ENCODE measurements around the gene DUSP3.
A peak's percentile ranks its signal among the peaks of the same experiment; 100 is the strongest.

DUSP3 gene

DNA sequence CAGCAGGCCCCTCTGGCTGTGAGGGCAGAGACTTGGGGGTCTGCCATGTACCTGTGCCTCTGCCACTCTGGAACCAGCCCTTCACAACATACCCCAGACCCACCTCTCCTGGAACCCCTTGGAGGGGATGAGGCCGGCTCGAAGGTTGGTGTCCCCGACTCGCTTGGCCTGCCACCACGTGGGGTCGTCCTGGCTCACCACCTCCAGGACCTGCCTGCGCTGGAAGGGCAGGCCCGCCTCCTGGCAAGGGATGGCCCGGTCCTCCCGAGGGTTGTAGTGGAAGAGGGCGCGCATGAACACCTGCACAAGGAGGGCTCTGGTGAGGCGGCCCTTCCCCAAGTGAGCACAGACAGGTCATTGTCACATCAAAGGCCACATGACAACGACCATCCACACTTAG is 42.0 kb upstream of the DUSP3 start:
- Histone ChIP-seq H3K4me3 (no peak overlapping the region), H3K27ac (no peak overlapping the region)
- TF ChIP-seq, protein P1, sequence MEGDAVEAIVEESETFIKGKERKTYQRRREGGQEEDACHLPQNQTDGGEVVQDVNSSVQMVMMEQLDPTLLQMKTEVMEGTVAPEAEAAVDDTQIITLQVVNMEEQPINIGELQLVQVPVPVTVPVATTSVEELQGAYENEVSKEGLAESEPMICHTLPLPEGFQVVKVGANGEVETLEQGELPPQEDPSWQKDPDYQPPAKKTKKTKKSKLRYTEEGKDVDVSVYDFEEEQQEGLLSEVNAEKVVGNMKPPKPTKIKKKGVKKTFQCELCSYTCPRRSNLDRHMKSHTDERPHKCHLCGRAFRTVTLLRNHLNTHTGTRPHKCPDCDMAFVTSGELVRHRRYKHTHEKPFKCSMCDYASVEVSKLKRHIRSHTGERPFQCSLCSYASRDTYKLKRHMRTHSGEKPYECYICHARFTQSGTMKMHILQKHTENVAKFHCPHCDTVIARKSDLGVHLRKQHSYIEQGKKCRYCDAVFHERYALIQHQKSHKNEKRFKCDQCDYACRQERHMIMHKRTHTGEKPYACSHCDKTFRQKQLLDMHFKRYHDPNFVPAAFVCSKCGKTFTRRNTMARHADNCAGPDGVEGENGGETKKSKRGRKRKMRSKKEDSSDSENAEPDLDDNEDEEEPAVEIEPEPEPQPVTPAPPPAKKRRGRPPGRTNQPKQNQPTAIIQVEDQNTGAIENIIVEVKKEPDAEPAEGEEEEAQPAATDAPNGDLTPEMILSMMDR (IDR thresholded peaks at IDR 0.05): no peak
- peak; percentile 61 for DNase-seq (ENCODE audit: low spot score)

DNA sequence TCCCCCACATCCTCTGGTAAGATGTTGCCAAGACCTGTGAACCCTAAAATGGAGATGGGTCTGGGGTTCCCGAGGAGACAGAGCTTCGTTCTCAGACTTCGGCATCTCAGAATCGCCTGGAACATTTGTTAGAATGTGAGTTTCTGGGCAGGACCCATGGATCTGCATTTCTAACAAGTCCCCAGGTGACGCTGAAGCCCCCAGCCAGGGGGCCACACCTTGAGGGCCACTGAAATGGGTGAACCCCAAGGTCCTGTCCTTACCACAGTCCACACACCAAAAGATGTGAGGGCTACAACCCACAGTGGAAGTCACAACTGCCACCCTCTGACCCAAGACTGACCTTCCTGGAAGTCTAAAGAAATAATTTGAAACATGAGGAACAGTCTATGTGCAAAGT is 40.2 kb upstream of the DUSP3 start:
- TF ChIP-seq, protein P1 (IDR thresholded peaks at IDR 0.05): no peak
- no peak overlapping the region for H3K27ac ChIP-seq
- H3K4me3 ChIP-seq: no peak overlapping the region
- DNase-seq (ENCODE audit: low spot score): peak; percentile 38

DNA sequence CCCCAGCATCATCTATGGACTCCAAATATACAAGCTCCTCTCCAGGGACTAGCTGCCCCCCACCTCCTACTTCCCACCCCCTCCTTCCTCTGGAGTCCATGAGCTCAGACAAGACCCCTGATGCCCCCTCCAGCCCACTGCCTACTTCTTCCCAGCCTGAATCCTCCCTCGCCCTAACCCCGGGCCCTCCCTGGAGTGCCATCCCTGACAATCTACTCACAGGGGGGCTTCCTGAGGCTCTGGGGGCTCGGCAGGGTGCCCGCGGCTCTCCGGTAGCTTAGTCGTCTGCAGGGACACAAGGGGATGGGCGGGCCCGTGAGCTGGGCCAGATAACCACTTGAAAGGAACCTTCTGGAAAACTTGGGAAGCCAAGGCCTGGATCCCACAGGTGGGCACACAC is 39.0 kb upstream of the DUSP3 start:
- TF ChIP-seq, protein P1 (IDR thresholded peaks at IDR 0.05): no peak
- DNase-seq (ENCODE audit: low spot score): peak; percentile 63
- no peak overlapping the region for H3K4me3 ChIP-seq
- H3K27ac ChIP-seq: no peak overlapping the region

DNA sequence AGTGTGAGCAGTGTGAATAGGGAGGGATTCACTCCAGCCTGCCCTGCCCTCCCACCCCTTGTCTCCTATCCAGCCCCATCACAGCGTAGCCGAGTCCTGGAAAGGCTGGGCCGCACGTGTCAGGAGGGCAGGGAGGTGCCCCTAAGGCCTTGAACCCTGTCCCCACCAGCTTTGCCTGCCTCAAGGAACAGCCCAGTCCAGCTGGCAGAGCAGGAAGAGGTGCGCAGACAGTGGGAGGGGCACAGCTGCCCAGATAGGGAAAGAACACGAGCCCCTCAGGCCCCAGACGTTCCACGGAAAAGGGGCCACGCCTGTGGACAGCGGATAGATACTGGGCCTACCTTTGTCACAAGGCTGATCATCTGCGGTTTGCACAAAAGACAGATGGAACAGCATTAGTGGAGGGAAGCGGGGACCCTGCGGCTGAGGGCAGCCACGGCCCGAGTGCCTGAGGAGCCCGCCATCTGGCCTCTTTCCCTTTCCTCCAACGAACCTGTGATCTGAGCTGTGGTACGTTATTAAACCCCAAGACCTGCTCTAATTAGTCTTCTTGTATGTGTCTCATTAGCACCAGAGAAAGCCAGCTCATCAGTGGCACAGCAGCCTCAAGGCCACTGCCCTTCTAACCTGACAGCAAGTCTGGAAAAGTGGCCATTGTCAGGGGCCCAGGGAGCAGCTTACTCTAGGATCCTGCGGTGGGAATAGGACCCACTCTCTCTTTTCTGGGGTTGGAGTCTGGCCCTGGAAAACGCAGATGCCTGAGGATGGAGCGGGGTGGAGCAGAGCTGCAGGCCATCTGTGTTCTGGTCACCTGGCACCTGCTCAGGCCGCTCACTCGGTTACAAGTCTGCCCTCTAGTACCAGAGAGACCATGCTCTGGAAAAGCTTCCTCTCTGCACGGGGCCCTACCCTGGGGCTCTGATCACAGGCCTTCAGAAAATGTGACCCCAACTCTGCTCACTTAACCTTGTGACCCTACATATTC is 37.9 kb upstream of the DUSP3 start:
- Histone ChIP-seq H3K27ac (no peak overlapping the region), H3K4me3 (no peak overlapping the region)
- TF ChIP-seq, protein P1 (IDR thresholded peaks at IDR 0.05): no peak
- peak; percentile 22 for DNase-seq (ENCODE audit: low spot score)

DNA sequence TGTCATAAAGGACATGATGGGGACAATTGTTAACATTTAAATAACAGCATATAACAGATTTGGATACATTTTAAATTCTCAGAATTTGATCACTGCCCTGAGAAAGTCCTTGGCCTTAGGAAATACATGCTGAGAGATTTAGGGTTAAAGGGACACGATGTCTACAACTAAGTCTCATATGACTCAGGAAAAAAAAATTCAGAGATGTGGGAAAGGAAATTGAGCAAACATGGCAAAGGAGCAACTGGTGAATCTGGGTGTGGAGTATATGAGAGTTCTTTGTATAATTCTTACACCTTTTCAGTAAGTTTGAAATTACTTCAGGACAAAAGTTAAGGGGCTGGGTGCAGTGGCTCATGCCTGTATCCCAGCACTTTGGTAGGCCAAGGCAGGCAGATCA is 35.9 kb upstream of the DUSP3 start:
- Histone ChIP-seq H3K4me3 (no peak overlapping the region), H3K27ac (no peak overlapping the region)
- no peak for DNase-seq (ENCODE audit: low spot score)
- TF ChIP-seq, protein P1 (IDR thresholded peaks at IDR 0.05): no peak

DNA sequence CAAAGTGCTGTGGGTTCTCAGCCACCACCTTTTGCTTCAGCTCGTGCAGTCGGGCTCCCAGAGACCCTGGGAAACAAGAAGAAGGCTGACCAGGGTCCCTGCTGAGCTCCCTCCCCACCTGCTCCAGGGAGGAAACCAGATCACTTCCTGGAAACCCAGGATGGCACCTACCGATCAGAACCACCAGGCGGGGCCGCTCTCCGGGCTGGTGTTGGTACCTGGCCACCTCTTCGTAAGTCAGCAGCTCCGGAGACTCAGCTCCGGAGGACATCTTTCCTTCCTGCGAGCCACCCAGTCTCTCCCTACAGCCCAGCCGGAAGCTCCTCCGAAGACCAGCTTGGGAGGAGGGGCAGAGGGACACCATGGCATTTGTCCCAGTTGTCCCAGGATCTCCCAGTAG is 35.2 kb upstream of the DUSP3 start:
- DNase-seq (ENCODE audit: low spot score): peak; percentile 43
- Histone ChIP-seq H3K4me3 (no peak overlapping the region), H3K27ac (no peak overlapping the region)
- TF ChIP-seq, protein P1 (IDR thresholded peaks at IDR 0.05): no peak

DNA sequence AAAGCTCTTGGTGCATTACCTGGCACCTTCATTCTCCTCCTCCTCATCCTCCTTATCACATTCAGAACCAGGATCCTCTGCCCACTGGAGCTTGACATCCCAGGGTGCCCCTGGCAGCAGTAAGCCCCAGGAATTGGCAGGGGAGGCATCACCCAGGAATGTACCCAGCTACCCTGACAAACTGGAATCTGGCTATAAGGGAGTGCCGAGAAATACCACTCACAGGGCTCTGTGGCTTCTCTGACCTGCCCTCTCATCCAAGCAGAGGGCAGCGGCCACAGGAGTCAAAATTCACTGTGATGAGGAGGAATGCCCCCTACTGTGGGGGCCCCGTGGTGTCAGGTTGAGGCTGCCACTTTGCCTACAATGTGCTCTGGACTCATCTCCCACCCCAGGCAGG is 34.6 kb upstream of the DUSP3 start:
- H3K4me3 ChIP-seq: no peak overlapping the region
- DNase-seq (ENCODE audit: low spot score): peak; percentile 29
- H3K27ac ChIP-seq: no peak overlapping the region
- TF ChIP-seq, protein P1 (IDR thresholded peaks at IDR 0.05): no peak

Data from coronary artery (tissue), 2 donors.